GM23338 (cell line): Measurements from ENCODE around the gene CES1. TPM values are rescaled to one million over a fixed set of nuclear protein-coding genes. Genes with fewer than 3 reads are reported as not detected.
"Not testable (repeated sequence)": the region's sequence is repeated elsewhere in the genome, so short reads cannot be mapped to it uniquely, and the experiment has no call there.

Experiments
- ATAC-seq: fragments of 200-7000 bp; cut with Tn5 transposase; 3 replicates; pipeline ENCODE4 v1.9.1; 2020
- DNase-seq: peaks from one replicate; pipeline ENCODE4 v3.0.0-alpha.2; 2015; ENCODE audit warnings: low spot score
- H2AFZ ChIP-seq: fragments of 200-600 bp; sonication (generic); 2 replicates; pipeline ENCODE4 v1.8.0; 2016; ENCODE audit warnings: antibody characterized with exemption, mild to moderate bottlenecking, moderate library complexity
- H3F3A ChIP-seq: fragments of 200-600 bp; sonication (generic); replicated peaks from 2 replicates; pipeline ENCODE4 v1.8.0; 2017; ENCODE audit warnings: antibody characterized with exemption, mixed run types, low read depth
- H3K27ac ChIP-seq: fragments of 200-600 bp; sonication (generic); 2 replicates; pipeline ENCODE4 v1.6.1; 2016; ENCODE audit warnings: low read depth
- H3K27me3 ChIP-seq: fragments of 200-600 bp; sonication (generic); 2 replicates; pipeline ENCODE4 v1.8.0; 2016; ENCODE audit warnings: mild to moderate bottlenecking, mixed run types, moderate library complexity; ENCODE audit not compliant: insufficient read depth
- H3K36me3 ChIP-seq: fragments of 200-600 bp; sonication (generic); 2 replicates; pipeline ENCODE4 v1.8.0; 2016; ENCODE audit warnings: mild to moderate bottlenecking; ENCODE audit not compliant: insufficient read depth
- H3K4me1 ChIP-seq: fragments of 200-600 bp; sonication (generic); 2 replicates; pipeline ENCODE4 v1.8.0; 2016; ENCODE audit warnings: mild to moderate bottlenecking, moderate library complexity; ENCODE audit not compliant: insufficient read depth
- H3K4me2 ChIP-seq: fragments of 200-600 bp; sonication (generic); 2 replicates; pipeline ENCODE4 v1.7.1; 2017; ENCODE audit warnings: mixed run types
- H3K4me3 ChIP-seq: fragments of 200-600 bp; sonication (generic); 2 replicates; pipeline ENCODE4 v1.6.1; 2016; ENCODE audit warnings: mixed run types
- H3K79me2 ChIP-seq: fragments of 200-600 bp; sonication (generic); replicated peaks from 2 replicates; pipeline ENCODE4 v1.8.0; 2017; ENCODE audit warnings: mild to moderate bottlenecking; ENCODE audit not compliant: insufficient read depth
- H3K9me2 ChIP-seq: fragments of 200-600 bp; sonication (generic); 2 replicates; pipeline ENCODE4 v1.8.0; 2017; ENCODE audit not compliant: insufficient read depth
- H4K20me1 ChIP-seq: fragments of 200-600 bp; sonication (generic); replicated peaks from 2 replicates; pipeline ENCODE4 v1.8.0; 2017; ENCODE audit warnings: mild to moderate bottlenecking; ENCODE audit not compliant: insufficient read depth
- H3K27ac Mint-ChIP-seq: 2 replicates; pipeline ENCODE4 v1.8.0; 2020; ENCODE audit warnings: inconsistent platforms, mild to moderate bottlenecking, moderate library complexity, mixed read lengths
- H3K27me3 Mint-ChIP-seq: 3 replicates; pipeline ENCODE4 v1.8.0; 2022; ENCODE audit warnings: low read depth, mild to moderate bottlenecking, moderate library complexity, mixed read lengths, inconsistent platforms; ENCODE audit not compliant: insufficient read depth, poor library complexity
- H3K36me3 Mint-ChIP-seq: 3 replicates; pipeline ENCODE4 v1.8.0; 2021; ENCODE audit warnings: low read depth, mild to moderate bottlenecking, inconsistent platforms, moderate library complexity, mixed read lengths
- H3K4me1 Mint-ChIP-seq: 3 replicates; pipeline ENCODE4 v1.8.0; 2020; ENCODE audit warnings: mild to moderate bottlenecking, inconsistent platforms, mixed read lengths
- H3K4me3 Mint-ChIP-seq: 3 replicates; pipeline ENCODE4 v1.8.0; 2021; ENCODE audit warnings: moderate library complexity, mild to moderate bottlenecking, inconsistent platforms, mixed read lengths
- H3K9me3 Mint-ChIP-seq: 3 replicates; pipeline ENCODE4 v1.8.0; 2020; ENCODE audit warnings: moderate library complexity, mild to moderate bottlenecking, inconsistent platforms, mixed read lengths
- CREB1 ChIP-seq: fragments of 250-450 bp; sonication (Bioruptor Pico); IDR thresholded peaks from 2 replicates; pipeline ENCODE4 v1.5.0; 2020; ENCODE audit warnings: low read depth, mild to moderate bottlenecking, moderate library complexity
- ETS1 ChIP-seq: IDR thresholded peaks from 2 replicates; pipeline ENCODE4 v1.6.1; 2016; ENCODE audit warnings: antibody characterized with exemption
- EZH2phosphoT487 ChIP-seq: fragments of 200-600 bp; sonication (generic); IDR thresholded peaks from one replicate; pipeline ENCODE4 v1.8.1; 2018; ENCODE audit warnings: antibody characterized with exemption; ENCODE audit not compliant: unreplicated experiment
- JUNB ChIP-seq: IDR thresholded peaks from one replicate; pipeline ENCODE4 v1.6.1; 2016; ENCODE audit warnings: antibody characterized with exemption; ENCODE audit not compliant: unreplicated experiment
- STAT1 ChIP-seq: IDR thresholded peaks from one replicate; pipeline ENCODE4 v1.6.1; 2016; ENCODE audit warnings: antibody characterized with exemption; ENCODE audit not compliant: unreplicated experiment
- ZNF331 ChIP-seq: fragments of 250-450 bp; sonication (Bioruptor Pico); IDR thresholded peaks from 2 replicates; pipeline ENCODE4 v1.5.0; 2020; ENCODE audit warnings: low read depth, mild to moderate bottlenecking, moderate library complexity
- polyA plus RNA-seq: library from polyadenylated mRNA; unstranded; fragments of >200 nt; fragmentation: Nextera tagmentation; extraction: Ambion mirVana; gene quantifications from 2 replicates; pipeline ENCODE4 v1.2.1, GENCODE V29; 2016
- total RNA-seq: library from RNA; depleted of rRNA; stranded (reverse); fragments of >200 nt; shearing (Covaris generic); gene quantifications from 2 replicates; pipeline ENCODE4 v1.2.3, GENCODE V29; 2014

Gene CES1
- total and polyA plus RNA-seq, 2 experiments from 2014 or later, result 1.5 TPM; not detected in 1

- TF ChIP-seq ETS1 (no peak), CREB1 (no peak), ZNF331 (no peak), STAT1 (no peak), JUNB (no peak), EZH2phosphoT487 (no peak)
These were observed 23.5 kb downstream of the CES1 start (continued) for GRCh38 chr16:55809386-55809785.

GRCh38 chr16:55808286-55808685, 24.6 kb downstream of the CES1 start:
- H3K4me3 ChIP-seq, H3F3A ChIP-seq, H3K27me3 ChIP-seq, H3K4me3 Mint-ChIP-seq, DNase-seq, H3K4me2 ChIP-seq, ATAC-seq, H3K9me3 Mint-ChIP-seq, H2AFZ ChIP-seq, H3K36me3 Mint-ChIP-seq, H4K20me1 ChIP-seq, H3K27ac ChIP-seq, H3K27me3 Mint-ChIP-seq, H3K9me2 ChIP-seq, H3K79me2 ChIP-seq, H3K36me3 ChIP-seq, H3K27ac Mint-ChIP-seq: not testable (repeated sequence)
- peaks cover 10% of the 10 kb centered on the region for H3K4me1 ChIP-seq
- H3K4me1 Mint-ChIP-seq, result peaks cover 19% of the 10 kb centered on the region

GRCh38 chr16:55805104-55805503, 27.8 kb downstream of the CES1 start:
- not testable (repeated sequence) for H3K27ac ChIP-seq, H3K9me3 Mint-ChIP-seq, H3K27me3 Mint-ChIP-seq, H3K36me3 Mint-ChIP-seq, ATAC-seq, H3K79me2 ChIP-seq, H2AFZ ChIP-seq, H3F3A ChIP-seq, H3K4me2 ChIP-seq, H3K36me3 ChIP-seq, H3K27ac Mint-ChIP-seq, H3K27me3 ChIP-seq, H3K9me2 ChIP-seq, H3K4me3 ChIP-seq, DNase-seq, H4K20me1 ChIP-seq, H3K4me3 Mint-ChIP-seq
- H3K4me1 Mint-ChIP-seq, result peaks cover 13% of the 10 kb centered on the region
- H3K4me1 ChIP-seq, result peaks cover 10% of the 10 kb centered on the region

- H4K20me1 ChIP-seq, H3K27me3 ChIP-seq, H3K4me3 Mint-ChIP-seq, H3K36me3 Mint-ChIP-seq, H3K27ac Mint-ChIP-seq, H3K4me2 ChIP-seq, H3K4me3 ChIP-seq, H3K27me3 Mint-ChIP-seq, H3K9me3 Mint-ChIP-seq, H3K4me1 ChIP-seq, H2AFZ ChIP-seq, H3K9me2 ChIP-seq, H3F3A ChIP-seq, DNase-seq, H3K4me1 Mint-ChIP-seq, H3K79me2 ChIP-seq, H3K27ac ChIP-seq, ATAC-seq, H3K36me3 ChIP-seq: not testable (repeated sequence)
These were observed 29.2 kb downstream of the CES1 start for GRCh38 chr16:55803681-55804080.

- not testable (repeated sequence) for H3K27ac Mint-ChIP-seq, DNase-seq, H3F3A ChIP-seq, ATAC-seq, H2AFZ ChIP-seq, H3K4me1 Mint-ChIP-seq, H3K4me3 ChIP-seq, H3K4me2 ChIP-seq, H3K27me3 Mint-ChIP-seq, H3K27me3 ChIP-seq, H3K36me3 ChIP-seq, H3K27ac ChIP-seq, H3K9me2 ChIP-seq, H3K79me2 ChIP-seq, H4K20me1 ChIP-seq, H3K4me1 ChIP-seq, H3K36me3 Mint-ChIP-seq, H3K9me3 Mint-ChIP-seq, H3K4me3 Mint-ChIP-seq
These were observed 39.9 kb downstream of the CES1 start for GRCh38 chr16:55792934-55793374.

GRCh38 chr16:55791512-55791911, 41.4 kb downstream of the CES1 start:
- not testable (repeated sequence) for H3K27ac ChIP-seq, H3K4me3 Mint-ChIP-seq, H4K20me1 ChIP-seq, H2AFZ ChIP-seq, H3K4me3 ChIP-seq, DNase-seq, H3K27ac Mint-ChIP-seq, ATAC-seq, H3F3A ChIP-seq, H3K4me2 ChIP-seq, H3K79me2 ChIP-seq, H3K4me1 ChIP-seq, H3K9me2 ChIP-seq, H3K27me3 Mint-ChIP-seq, H3K36me3 ChIP-seq, H3K27me3 ChIP-seq, H3K36me3 Mint-ChIP-seq, H3K4me1 Mint-ChIP-seq, H3K9me3 Mint-ChIP-seq
